ENCODE data around the gene ZNG1C.
"Not testable (repeated sequence)": the region's sequence is repeated elsewhere in the genome, so short reads cannot be mapped to it uniquely, and the experiment has no call there.

ZNG1C gene

GRCh38 chr9:68343242-68343641 is 101.5 kb downstream of the ZNG1C start:
- not testable (repeated sequence) for DNase-seq

- not testable (repeated sequence) for DNase-seq
These were observed 102.2 kb downstream of the ZNG1C start for GRCh38 chr9:68343992-68344391.

Measured in NCI-H774 (cell line).